ENCODE results near the gene ARHGAP40. TPM values are rescaled to one million over a fixed set of nuclear protein-coding genes. Genes with fewer than 3 reads are reported as not detected.

ARHGAP40 gene
- total and polyA plus RNA-seq, 2 of the 4 experiments (the other 2 are of a cell fraction), result not detected

GRCh38 chr20:38697306-38697705 lies 95.7 kb downstream of the ARHGAP40 start:
- POLR2A ChIA-PET (ENCODE audit: unreplicated experiment), result no interaction called here
- WGBS, 2 experiments (ENCODE audit: extremely low coverage in 2 of 2, insufficient read length in 1 of 2), result 90% methylated on average over 2 of the region's 9 CpGs; no CpG with 5 or more reads in 1 of the 2 experiments
- Histone ChIP-seq H2BK5ac (ENCODE audit: low read depth, low read length, poor library complexity, severe bottlenecking) (no peak overlapping the region), H3K36me3 (ENCODE audit: control insufficient read depth, insufficient read depth, low read length) (no peaks in the 10 kb centered on the region), H3K4me3 (ENCODE audit: insufficient read depth, low read depth, low read length) (no peak overlapping the region), H3K14ac (replicated peaks; ENCODE audit: low read depth, low read length) (no peak overlapping the region), H3K9me3 (ENCODE audit: control insufficient read depth, insufficient read depth, low read length) (no peaks in the 10 kb centered on the region), H3K23ac (ENCODE audit: low read depth, low read length) (no peak overlapping the region), H2AK9ac (replicated peaks; ENCODE audit: low read depth, low read length, poor library complexity) (no peak overlapping the region), H3K56ac (ENCODE audit: extremely low read depth, insufficient read depth, low read length) (no peak overlapping the region), H3K4me1 (ENCODE audit: control insufficient read depth, insufficient read depth, low read length) (no peaks in the 10 kb centered on the region), H3K27ac (ENCODE audit: insufficient read depth, low read length) (no peak overlapping the region), H3K4me2 (ENCODE audit: low read depth, low read length) (no peak overlapping the region), H4K20me1 (ENCODE audit: insufficient read depth, low read length) (no peaks in the 10 kb centered on the region), H2AK5ac (ENCODE audit: low read depth, low read length) (no peak overlapping the region), H2BK20ac (ENCODE audit: low read depth, low read length) (no peak overlapping the region), H4K5ac (ENCODE audit: low read depth, low read length) (no peak overlapping the region), H3K9me1 (ENCODE audit: insufficient read depth, low read length) (no peaks in the 10 kb centered on the region), H3K4ac (ENCODE audit: low read depth, low read length) (no peak overlapping the region), H3K18ac (ENCODE audit: low read depth, low read length) (no peak overlapping the region), H2BK120ac (ENCODE audit: low read depth, low read length) (no peak overlapping the region), H4K8ac (ENCODE audit: low read depth in 2 of 2, low read length in 2 of 2) (no peak overlapping the region), H3K9ac (ENCODE audit: low read depth, low read length) (no peak overlapping the region), H3K79me1 (ENCODE audit: low read depth in 1 of 2, low read length in 2 of 2) (no peaks in the 10 kb centered on the region), H2AFZ (replicated peaks; ENCODE audit: low read length, poor library complexity) (no peak overlapping the region), H3K27me3 (ENCODE audit: control insufficient read depth, insufficient read depth, low read length) (peaks cover 5% of the 10 kb centered on the region), H2BK15ac (ENCODE audit: low read depth, low read length) (no peak overlapping the region), H4K91ac (ENCODE audit: insufficient read depth, low read depth, low read length) (no peak overlapping the region)
- in situ Hi-C loops (cut with MboI; ENCODE audit: low sequenced_read_pairs), result no loop called here
- ATAC-seq (ENCODE audit: low read depth) (no peak), DNase-seq (no peak)
- CTCF ChIA-PET, result no interaction called here
- dilution Hi-C loops (cut with HindIII; ENCODE audit: low sequenced_read_pairs, unreplicated experiment), result no loop called here
- no TSS peak for BruUV-seq (replicated peaks)
- intact Hi-C loops (cut with micrococcal nuclease), result no loop called here
- no peak for TF ChIP-seq FOS (IDR thresholded peaks at IDR 0.05; ENCODE audit: low read depth, low read length)
- no peak for TF ChIP-seq MXI1 (IDR thresholded peaks at IDR 0.05; ENCODE audit: borderline replicate concordance, low read depth, low read length)
- TF ChIP-seq NFE2L2 (IDR thresholded peaks at IDR 0.05; ENCODE audit: low read depth, low read length), result no peak
- no peak for TF ChIP-seq CEBPB (IDR thresholded peaks at IDR 0.05; ENCODE audit: low read depth, low read length)

Data from IMR-90 (cell line).